NB4 (cell line): ENCODE measurements around the gene NOA1.

Experiments used
- DNase-seq: peaks from one replicate; pipeline ENCODE4 v3.0.0; 2010; ENCODE audit warnings: low read depth
- H3K4me3 ChIP-seq: one replicate; pipeline ENCODE4 v1.5.1; 2011; ENCODE audit warnings: mild to moderate bottlenecking, low read depth, low read length, moderate library complexity
- MYC ChIP-seq: IDR thresholded peaks from 2 replicates; pipeline ENCODE4 v1.6.1; 2011; ENCODE audit warnings: low read depth, low read length
- POLR2A ChIP-seq: IDR thresholded peaks from 2 replicates; pipeline ENCODE4 v1.6.1; 2011; ENCODE audit warnings: mild to moderate bottlenecking; ENCODE audit not compliant: insufficient read length; ENCODE audit errors: extremely low read depth
- TF ChIP-seq, protein P1 (sequence below): IDR thresholded peaks from 2 replicates; pipeline ENCODE4 v1.6.1; 2011; ENCODE audit warnings: low read depth, low read length
- TF ChIP-seq, protein P2 (sequence below): IDR thresholded peaks from one replicate; pipeline ENCODE4 v1.5.1; 2012; ENCODE audit warnings: low read depth, low read length

NOA1 gene

DNA sequence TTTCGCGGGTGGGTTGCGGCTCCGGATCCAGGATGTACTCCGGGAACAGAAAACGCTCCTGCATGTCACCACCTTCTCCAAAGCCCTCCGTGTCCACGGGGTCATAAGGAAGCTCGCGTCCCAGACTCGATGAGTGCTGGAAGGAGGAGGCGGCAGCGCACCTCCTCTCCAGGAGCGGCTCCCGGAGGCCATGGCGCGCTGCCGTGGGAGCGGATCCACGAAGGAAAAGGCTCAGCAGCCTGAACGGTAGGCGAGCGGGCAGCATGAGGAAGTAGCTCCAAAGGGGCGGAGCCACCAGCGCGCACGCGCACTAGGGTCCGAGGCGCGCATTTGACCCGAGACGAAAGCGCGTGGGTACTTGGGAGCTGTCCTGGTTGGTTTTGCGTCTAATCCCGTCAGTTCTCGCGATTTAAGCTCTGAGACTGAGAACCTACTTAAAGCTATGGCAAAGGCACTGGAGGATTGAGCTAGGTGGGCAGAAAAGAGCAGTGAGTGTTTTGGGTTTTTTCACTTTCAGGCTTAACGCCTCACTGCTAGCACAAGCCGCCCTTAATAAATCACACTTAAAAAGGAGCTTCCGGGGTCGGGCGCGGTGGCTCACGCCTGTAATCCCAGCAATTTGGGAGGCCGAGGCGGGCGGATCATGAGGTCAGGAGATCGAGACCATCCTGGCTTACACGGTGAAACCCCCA lies at the start of gene NOA1:
NOA1 (minus strand) TSS at position 286 of the 692 bp plus-strand sequence; CDS start at position 265, 21 bp downstream.
- H3K4me3 ChIP-seq, result peak within 1 kb of the TSS; percentile 91
- DNase-seq, result peak; percentile 99
- TF ChIP-seq POLR2A (peak; percentile 78), MYC (peak; percentile 83)
- TF ChIP-seq, protein P1, sequence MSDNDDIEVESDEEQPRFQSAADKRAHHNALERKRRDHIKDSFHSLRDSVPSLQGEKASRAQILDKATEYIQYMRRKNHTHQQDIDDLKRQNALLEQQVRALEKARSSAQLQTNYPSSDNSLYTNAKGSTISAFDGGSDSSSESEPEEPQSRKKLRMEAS, result peak; percentile 91
- TF ChIP-seq, protein P2, sequence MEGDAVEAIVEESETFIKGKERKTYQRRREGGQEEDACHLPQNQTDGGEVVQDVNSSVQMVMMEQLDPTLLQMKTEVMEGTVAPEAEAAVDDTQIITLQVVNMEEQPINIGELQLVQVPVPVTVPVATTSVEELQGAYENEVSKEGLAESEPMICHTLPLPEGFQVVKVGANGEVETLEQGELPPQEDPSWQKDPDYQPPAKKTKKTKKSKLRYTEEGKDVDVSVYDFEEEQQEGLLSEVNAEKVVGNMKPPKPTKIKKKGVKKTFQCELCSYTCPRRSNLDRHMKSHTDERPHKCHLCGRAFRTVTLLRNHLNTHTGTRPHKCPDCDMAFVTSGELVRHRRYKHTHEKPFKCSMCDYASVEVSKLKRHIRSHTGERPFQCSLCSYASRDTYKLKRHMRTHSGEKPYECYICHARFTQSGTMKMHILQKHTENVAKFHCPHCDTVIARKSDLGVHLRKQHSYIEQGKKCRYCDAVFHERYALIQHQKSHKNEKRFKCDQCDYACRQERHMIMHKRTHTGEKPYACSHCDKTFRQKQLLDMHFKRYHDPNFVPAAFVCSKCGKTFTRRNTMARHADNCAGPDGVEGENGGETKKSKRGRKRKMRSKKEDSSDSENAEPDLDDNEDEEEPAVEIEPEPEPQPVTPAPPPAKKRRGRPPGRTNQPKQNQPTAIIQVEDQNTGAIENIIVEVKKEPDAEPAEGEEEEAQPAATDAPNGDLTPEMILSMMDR, result no peak

DNA sequence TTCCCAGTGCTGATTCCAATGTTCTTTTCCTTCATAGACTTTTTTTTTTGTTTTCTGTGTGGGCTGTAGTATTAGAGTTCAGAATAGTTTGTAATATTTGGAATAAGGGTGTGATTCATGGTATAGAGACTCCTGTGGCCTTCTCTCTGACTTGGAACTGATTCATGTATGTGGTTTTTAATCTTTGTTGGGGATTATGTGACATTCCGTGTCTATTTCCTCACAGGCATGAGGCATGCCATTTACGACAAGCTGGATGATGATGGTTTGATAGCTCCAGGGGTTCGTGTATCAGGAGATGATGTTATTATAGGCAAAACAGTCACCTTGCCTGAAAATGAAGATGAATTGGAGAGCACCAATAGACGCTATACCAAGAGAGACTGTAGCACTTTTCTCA lies 45.7 kb upstream of the NOA1 start:
- DNase-seq, result no peak
- TF ChIP-seq, protein P2, result no peak
- TF ChIP-seq, protein P1, result no peak
- TF ChIP-seq MYC (no peak), POLR2A (no peak)
- H3K4me3 ChIP-seq, result no peak overlapping the region

DNA sequence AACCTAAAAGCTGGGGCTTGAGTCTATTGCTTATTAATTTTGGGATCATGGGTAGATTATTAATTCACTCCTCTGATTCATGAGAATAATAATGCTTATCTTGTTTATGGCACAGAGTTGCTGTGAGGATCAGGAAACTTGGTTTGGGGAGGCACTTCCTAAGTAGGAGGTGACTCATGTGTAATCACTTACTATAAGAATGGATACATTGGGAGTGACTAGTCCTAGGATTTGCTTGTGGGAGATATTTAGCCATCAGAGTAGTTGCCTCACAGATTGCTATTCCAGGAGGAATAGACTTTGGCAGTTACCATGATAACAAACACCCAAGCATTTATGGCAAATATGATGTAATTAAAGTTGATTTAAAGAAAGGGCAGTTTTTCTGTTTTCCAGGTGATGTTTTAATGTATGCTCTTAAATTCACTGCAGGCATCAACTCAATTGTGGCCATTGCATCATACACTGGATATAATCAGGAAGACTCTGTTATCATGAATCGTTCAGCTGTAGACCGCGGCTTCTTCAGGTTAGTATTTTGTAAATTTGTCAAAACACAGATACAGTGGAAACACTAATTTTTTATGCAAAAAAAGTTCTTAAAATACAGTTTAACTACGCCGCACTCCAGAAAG lies 43.2 kb upstream of the NOA1 start:
- TF ChIP-seq MYC (no peak), POLR2A (no peak)
- TF ChIP-seq, protein P1, result no peak
- TF ChIP-seq, protein P2, result no peak
- no peak for DNase-seq
- H3K4me3 ChIP-seq, result no peak overlapping the region

DNA sequence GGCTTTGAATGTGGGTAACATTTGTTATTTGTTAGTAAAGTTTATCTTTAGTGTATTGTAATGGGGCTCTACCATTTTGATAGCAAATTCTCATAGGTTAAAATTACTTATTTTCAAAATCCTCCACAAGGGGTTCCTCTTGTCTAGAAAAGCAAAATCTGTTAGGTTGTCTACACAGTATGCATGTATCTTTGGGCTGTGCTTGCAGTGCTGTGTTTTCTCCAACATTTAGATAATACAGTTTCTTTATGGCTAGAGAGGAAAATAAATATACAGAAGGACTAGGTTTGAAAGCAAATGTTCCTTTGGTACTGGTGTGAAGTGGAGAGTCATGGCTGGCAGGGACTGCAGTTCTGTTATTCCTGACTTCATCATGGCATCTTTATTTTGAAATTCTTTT lies 41.6 kb upstream of the NOA1 start:
- DNase-seq, result no peak
- no peak overlapping the region for H3K4me3 ChIP-seq
- TF ChIP-seq, protein P2, result no peak
- no peak for TF ChIP-seq MYC
- no peak for TF ChIP-seq POLR2A
- TF ChIP-seq, protein P1, result no peak

DNA sequence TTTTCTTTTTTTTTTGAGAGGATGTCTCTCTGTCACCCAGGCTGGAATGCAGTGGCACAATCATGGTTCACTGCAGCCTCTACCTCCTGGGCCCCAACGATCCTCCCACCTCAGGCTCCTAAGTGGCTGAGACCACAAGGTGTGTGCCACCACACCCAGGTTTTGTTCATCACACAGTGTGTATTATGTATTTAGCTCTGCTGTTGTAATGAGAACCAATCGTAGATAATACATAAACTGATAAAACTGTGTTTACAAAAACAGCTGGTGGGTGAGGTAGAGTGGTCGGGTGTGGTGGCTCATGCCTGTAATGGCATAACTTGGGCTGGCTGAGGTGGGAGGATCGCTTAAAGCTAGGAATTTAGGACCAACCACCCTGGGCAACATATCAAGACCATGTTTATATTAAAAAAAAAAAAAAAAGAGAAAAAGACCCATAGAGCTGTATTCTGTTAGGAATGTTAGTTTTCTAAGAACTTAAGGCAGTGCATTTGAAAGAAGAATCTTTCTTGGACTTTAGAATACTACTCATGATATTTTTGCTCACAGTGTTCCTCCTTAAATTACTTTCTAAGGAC lies 36.2 kb upstream of the NOA1 start:
- H3K4me3 ChIP-seq, result no peak overlapping the region
- DNase-seq, result no peak
- TF ChIP-seq, protein P1, result no peak
- TF ChIP-seq MYC (no peak), POLR2A (no peak)
- TF ChIP-seq, protein P2, result no peak
